Dedifferentiated amniotic fluid mesenchymal stem cell (primary cell): ENCODE results near the gene SMYD3.
"Not testable (repeated sequence)": the region's sequence is repeated elsewhere in the genome, so short reads cannot be mapped to it uniquely, and the experiment has no call there.

Source experiments
- DNase-seq: peaks from one replicate; pipeline ENCODE4 v3.0.0-alpha.2; 2016; ENCODE audit errors: extremely low spot score

The SMYD3 gene

DNA sequence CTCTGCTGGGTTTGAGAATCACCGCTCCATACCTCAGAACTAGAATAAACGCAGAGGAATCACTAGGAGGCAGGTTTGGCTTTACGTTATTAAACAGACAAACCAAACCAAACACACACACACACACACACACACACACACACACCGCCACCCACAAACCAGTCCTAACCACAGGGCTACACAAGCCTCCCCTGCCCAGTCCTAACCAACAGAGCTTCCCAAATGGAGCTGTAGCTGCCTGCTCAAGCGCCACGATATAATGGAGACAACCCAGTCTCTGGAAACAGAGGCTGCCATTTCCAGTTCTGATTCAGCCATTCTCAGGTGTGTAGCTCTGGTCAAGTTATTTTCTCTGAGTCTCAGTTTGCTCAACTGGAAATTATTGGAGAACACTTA lies 519.1 kb downstream of the SMYD3 start:
- DNase-seq, result no peak

DNA sequence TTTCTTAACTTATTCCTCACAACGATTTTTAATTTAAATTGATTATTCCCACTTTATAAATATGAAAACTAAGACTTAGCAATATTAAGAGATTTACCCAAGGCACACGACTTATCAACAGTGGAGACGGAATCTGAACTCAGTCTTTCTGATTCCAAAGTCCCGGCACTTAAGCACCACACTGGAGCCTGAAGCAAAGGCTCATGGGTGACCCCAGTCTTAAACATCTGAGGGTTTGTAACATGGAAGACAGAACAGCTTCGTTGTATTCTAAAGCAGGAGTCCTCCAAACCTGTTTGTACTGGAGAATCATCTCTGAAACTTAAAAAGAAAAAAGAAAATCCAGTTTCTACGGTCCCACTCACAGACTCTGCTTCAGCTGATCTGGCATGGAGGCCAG lies 519.5 kb downstream of the SMYD3 start:
- DNase-seq, result no peak

DNA sequence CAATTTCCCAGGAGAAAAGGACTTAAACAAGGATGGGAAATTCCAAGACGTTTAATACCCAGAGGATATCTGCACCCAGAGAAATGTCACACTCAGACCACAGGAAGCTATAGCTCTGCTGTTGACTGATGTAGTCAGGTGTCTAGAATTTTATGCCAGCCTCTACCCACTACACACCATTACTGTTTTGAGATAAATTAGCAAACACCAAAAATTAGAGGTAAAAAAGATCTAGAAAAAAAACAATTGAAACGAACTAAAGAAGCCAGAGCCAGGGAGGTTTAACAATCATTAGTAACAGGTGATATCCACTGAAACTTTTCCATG lies 519.9 kb downstream of the SMYD3 start:
- no peak for DNase-seq

DNA sequence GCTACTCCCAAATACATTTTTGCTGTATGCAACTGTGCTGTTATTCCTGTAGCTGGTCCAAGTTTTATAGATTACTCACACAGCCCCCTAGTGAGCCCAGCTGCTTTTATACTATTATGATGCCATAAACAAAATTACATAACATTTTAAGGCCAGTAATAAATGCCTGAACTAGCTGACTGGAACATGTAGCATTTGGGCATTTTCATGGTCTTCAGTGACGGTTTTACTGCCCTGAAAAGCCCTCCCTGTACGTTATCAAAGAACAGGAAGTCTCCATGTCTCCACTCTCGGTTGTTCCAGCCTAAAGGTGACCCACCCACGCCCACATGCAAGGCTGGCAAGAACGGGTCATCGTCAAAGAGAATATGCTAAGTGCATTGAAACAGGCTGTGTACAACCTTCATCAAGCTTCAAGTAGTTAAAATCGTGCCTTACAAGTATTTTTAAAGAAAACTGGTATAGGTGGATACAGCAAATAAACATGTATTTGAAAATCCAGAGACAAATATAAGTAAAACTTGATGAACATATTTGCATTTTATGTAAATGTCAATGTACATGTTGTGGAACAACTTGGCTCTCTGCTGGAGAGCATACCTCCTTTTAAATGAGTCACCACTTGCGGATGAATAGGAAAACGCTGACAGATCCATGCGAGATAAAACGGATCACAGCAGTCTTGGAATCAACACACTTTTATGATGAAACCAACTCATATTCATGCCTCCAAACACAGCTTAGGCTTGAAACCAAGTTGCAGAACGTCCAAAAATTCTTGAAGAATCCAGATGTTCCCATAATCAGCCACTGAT lies 520.5 kb downstream of the SMYD3 start:
- peak; percentile 71 for DNase-seq

DNA sequence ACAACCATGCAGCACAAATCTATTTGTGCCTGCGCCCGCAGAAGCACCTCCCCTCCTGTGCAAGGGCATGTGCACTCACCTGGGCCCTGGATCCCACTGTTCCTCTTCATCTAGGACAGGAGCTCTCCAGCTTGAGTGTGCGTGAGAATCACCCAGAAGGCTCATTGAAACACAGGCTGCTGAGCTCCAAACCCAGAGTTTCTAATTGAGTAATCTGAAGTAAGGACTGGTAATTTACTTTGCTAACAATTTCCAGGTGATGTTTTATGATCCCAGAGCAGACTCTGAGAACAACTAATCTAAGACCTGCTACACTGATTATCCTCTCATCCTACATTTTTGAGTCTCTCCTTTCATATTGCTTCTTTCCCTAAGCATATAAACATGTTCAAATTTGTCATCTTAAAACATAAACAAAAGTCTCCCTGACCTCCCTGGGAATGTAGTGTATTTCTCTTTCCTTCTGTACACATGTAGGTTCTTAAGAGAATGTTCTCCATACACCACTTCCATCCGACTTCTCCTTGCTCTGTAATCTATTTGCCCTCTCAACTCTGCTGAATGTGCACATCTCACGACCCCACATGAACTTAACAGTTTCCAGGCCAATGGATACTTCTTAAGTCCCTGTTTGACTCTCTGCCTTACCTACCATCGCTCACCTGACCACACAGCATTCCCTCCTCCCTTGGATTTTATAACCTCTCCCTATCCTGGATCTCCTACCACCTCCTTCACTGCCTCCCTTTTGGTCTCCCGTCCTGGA lies 522.5 kb downstream of the SMYD3 start:
- no peak for DNase-seq

DNA sequence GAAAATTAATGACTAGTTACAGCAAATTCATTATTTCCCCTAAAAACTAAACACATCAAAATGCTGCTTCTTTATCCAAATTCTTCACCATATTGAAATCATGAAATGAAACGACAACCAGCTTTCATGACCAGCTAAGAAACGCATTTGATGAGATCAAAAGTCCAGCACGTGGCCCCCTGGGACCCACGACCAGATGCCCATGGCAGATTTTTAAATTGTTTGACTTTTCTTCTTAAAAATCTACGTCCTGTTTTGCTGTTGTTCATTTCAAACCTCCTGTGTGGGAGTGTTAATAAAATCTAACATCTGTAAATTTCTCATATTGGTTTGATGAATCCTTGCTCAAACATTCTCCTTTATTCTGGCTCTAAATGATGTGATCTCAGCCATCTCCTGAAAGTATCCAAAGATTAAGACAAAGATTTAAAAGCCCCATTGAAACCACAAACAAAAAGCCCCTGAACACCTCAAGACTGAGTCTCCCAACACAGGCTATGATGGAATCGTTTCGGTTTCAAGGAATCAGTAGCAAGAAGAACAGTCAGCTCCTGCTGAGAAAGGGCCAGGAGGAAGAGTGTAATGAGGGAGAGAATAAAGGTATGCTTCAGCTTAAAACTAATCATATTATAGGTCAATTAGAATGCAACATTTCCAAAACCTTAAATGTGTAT lies 523.6 kb downstream of the SMYD3 start:
- no peak for DNase-seq

DNA sequence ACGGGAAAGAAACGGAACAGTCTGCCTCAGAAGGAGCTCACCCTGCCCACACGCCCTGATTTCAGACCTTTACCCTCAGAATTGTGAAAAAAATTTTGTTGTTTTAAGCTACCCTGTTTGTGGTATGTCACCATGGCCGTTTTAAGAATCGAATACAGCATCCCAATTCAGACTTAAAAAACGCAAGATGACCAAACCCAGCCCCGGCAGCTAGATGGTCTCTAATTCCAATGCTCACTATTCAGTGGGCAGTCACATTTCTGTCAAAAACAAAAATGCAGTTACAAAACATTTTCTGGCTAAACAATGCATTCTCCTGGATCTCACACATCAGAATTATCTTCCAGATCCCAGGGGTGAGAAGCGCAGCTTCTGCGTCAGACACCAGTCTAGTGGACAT lies 527.5 kb downstream of the SMYD3 start:
- DNase-seq, result no peak

DNA sequence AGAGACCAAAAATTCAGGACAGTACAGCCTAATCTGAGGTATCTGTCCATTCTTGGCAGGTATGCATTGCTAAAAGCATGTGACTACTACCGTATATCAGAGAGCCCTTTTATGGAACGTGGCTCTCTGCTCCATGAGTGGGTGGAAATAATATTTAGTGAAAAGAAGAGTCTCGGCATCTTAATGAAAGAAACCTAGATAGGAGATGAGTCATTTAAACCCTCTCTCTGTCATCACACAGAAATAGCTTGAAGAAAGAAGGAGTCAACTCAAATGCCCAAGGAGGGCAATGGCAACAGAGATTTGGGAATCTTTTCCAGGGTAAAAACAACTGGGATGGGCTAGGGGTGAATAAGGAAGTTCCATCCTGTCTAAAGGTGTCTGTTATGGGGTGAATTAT lies 528.2 kb downstream of the SMYD3 start:
- no peak for DNase-seq

DNA sequence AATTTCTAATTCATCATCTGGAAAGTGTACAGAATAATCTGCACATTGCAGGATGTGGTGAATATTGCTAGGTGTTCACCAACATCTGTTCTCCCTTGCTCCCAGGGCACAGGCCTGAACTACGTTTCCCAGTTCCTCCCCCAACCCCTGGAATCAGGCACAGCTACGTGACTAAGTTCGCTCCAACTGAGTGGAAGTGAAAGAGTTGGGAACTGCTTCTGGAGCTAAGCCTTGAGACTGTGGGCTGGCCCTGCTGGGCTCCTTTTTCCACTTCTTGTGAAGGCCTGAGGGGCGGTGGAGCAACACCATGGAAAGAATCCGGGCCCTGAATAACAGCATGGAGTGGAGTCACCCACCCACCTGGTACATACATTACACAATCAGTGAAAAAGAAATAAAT lies 534.6 kb downstream of the SMYD3 start:
- DNase-seq, result no peak

DNA sequence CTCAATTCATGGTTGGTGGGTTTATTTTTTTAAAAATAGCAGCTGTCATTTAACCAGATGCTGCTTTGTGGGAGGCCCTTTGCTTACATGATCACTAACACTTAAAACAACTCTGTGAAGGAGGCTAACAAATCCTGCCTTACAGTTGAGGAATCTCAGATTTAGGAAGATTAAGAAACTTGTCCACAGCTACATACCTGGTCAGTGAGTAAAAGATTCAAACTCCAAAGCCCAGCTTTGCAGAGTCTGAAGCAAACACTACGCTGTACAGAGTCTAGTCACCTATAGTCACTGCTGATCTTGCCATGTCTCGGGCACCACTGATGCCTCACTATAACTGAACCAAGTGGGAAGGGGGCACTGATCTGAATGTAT lies 535.4 kb downstream of the SMYD3 start:
- no peak for DNase-seq

DNA sequence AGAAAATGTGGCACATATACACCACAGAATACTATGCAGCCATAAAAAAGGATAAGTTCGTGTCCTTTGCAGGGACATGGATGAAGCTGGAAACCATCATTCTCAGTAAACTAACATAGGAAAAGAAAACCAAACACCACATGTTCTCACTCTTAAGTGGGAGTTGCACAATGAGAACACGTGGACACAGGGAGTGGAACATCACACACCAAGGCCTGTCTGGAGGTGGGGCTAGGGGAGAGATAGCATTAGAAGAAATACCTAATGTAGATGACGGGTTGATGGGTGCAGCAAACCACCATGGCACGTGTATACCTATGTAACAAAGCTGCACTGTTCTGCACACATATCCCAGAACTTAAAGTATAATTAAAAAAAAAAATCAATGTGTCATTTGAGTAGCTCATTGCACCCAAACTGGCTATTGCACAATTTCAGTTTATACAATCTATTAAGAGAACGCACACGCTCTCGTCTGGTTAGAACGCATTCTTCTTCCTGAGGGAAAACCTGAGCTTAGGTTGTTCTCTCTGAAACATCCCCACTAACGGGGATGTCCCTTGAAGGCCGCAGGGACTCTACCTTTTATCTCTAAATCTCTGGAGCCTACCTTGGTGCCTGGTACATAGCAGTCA lies 535.9 kb downstream of the SMYD3 start:
- not testable (repeated sequence) for DNase-seq

DNA sequence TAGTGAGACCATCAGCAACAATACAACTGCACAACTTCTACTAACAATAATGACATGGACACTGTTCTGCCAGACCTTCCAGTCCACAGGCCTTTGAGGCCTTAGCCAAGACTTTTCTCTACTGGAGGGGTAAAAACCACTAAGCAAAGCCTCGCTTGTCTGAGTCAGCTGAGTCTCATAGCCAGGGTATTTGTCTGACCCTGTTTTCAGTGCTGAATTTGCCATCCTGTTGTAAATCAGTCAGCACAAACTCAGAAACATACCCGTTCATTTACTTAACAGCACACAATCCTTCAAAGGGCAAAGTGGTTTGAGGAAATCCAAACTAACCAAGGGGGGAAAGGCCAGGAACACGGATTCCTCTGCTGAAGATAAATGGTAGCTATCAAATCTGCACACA lies 537.8 kb downstream of the SMYD3 start:
- DNase-seq, result peak; percentile 55

DNA sequence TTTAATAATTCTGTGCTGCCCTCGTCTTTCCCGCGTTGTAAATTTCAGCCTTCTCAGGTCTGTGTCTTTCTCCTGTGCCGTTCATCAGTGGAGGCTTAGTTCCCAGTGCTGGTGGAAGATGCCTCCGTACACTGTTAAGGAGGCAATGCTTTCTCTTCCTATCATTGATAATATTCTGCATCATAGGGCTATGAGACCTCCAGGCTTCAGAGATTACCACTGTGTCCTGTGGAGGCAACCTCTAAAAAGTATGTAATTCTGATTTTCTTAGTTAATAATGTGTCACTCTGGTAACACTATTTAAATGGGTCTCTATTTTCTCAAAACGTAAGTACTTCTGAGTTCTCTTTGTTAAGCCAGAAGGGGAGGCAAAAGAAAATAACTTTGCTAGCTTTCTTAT lies 538.3 kb downstream of the SMYD3 start:
- DNase-seq, result no peak

DNA sequence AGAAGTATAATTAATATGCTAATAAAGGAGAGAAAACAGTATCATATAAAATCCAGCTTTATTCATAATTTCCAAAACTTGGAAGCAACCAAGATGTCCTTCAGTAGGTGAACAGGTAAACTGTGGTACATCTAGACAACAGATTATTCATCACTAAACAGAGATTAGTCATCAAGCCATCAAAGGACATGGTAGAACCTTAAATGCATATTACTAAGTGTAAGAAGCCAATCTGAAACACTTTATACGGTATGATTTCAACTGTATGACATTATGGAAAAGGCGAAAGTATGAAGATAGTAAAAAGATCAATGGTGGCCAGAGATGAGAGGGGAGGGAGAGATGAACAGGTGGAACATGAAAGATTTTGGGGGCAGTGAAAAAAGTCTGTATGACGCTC lies 541.7 kb downstream of the SMYD3 start:
- DNase-seq, result no peak

DNA sequence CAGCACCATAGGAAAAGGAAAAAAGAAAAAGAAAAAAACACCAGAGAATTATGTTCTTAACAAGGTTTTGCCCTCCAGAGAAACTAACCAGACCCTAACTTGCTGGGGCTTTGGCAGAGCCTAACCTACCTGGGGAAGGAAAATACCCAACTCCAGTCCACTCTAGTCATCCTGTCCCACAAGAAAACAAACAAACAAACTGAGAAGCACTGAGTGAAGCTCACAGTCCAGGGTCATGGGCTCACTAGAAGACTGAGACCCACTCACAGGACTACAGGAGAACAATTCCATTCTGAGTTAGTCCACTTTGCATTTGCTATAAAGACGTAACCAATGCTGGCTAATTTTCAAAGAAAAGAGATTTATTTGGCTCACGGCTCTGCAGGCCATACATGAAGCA lies 543.4 kb downstream of the SMYD3 start:
- no peak for DNase-seq

DNA sequence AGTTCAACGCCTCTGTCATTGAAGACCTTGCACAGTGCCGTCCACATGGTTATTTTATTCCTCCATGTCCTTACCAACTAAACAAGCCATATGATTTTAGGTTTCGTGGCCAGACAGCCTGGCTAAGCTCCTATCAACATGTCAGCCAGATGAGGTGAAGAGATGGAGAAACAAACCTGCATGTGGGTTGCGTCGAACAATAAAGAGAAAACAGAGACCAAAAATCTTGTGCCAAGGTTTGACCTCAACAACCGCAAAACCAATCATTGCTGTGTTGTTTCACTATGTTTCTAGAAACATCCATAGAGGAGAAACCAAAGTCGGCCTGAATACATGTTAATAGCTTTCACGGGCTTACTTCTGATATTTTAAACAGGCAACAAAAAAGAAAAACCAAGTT lies 544.6 kb downstream of the SMYD3 start:
- DNase-seq, result no peak

DNA sequence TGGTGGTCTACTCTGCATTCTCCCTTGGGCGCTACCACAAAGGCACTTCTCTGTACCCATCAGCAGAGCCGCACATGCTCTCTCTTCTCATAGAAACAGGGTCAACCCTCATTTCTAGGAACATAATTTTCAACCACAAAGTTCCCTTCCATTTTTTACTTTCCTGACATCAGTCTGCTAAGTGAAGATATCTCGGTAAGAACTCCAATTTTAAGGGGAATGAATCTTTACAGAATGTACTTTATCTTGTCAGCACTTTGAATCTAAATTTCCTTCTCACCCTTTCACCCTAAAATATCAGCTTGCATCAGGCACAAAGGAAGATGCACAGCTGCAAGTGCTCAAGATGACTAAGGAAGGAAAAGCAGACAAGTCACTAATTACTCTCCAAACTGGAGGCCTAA lies 545.9 kb downstream of the SMYD3 start:
- no peak for DNase-seq

DNA sequence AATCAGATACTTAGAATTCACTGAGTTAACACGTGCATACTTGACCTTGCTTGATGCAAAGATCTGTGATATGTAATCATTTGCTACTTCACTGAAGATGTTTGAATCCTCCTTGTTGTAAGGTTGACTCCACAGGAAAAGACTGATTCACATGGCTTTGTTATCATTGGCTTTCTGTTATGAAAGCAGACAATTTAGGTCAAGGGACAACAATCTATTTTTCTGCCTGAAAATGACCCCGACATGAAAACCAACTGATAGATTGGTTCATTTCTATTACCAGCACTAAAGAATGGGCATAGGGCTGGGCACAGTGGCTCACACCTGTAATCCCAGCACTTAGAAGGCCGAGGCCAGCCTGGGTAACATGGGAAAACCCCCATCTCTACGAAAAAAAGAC lies 546.9 kb downstream of the SMYD3 start:
- no peak for DNase-seq

DNA sequence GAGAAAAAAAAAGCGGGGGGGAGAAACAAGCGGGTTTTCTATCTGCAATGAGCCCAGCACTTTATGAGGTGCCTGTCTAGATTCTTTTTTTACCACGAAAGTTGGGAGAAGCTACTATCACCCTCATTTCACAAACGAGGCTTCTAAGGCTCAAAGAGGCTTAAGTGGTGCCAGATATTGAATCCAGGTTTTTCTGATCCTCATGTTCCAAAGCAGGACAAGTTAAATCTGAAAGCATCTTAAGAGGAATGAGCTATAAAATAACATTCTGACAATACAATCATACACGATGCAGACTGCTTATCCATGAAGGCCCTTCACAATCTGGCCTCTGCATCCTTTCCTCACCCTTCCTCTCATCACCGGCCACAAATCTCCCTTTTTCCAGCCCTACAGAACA lies 549.1 kb downstream of the SMYD3 start:
- DNase-seq, result no peak

DNA sequence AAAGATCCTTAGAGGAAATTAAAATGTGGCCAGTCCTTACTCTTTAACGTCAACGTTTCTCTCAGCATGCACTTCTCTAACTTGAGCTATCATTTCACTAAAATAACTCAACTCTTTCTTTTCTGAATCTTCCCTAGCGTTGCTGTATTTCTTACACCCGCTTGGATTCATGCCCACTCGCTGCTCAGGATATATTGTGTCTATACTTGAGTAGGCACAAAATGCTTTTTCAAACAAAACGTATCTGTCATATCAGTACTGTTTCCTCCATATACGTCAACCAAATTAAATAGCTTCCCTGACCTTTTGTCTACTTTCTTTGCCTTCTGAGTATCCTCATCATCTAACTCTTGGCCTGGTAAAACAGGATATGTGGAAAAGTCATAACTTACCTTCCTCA lies 549.7 kb downstream of the SMYD3 start:
- no peak for DNase-seq

DNA sequence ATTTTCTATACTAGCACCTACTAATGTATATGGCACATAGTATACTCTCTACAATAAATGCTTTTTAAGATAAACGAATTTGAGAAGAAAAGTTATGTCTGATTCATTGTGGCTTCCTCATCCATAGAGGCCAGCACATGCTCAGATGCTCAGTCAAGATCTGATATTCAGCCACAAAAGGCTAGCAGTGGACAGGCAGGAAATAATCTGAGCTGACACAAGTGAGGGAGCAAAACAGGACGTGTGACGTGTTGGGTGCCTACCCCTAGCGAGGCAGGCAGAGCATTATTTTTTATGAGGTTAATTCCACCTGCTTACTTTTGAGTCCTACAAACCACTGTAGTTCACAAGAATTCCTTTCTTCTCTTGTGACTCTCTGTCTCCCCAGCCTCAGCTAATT lies 550.9 kb downstream of the SMYD3 start:
- no peak for DNase-seq

DNA sequence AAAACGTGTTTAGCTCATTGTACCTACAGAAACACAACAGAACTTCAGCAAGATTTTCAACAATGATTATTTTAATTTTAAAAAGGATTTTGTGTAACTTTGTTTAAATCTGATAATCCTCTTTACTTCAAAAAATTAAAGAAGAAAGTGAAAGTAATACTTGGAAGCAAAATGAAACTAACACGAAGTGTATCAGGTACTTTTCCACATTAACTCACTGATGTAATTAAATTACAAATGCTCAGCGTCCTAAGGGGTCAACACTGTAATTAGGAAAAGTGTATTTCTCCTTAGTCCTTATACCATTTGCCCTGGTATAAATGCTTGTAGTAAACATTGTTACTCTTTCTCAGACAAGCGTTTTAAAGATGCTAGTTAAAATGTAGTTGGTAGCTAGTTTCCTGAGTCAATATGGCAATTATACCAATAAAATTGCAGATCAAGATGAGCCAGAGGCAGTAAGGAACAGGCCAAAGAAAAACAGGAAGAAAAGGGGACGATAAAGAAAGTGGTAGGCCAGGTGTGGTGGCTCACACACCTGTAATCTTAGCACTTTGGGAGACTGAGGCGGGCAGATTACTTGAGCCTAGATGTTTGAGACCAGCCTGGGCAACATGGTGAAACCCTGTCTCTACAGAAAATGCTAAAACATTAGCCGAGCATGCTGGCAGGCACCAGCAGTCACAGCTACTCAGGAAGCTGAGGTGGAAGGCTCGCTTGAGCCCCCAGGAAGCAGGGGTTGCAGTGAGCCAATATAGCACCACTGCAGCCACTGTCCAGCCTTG lies 553.0 kb downstream of the SMYD3 start:
- no peak for DNase-seq
